Skeletal muscle cell (primary cell): ENCODE measurements around the gene SV2C.
"Not testable (repeated sequence)": the region's sequence is repeated elsewhere in the genome, so short reads cannot be mapped to it uniquely, and the experiment has no call there.

ENCODE experiments used
- DNase-seq: peaks from one replicate; pipeline ENCODE4 v3.0.0-alpha.2; 2010; ENCODE audit warnings: low read depth
- H3K4me3 ChIP-seq: 2 replicates; pipeline ENCODE4 v1.5.1; 2011; ENCODE audit warnings: low read depth, mild to moderate bottlenecking, control low read depth, low read length, moderate library complexity

Gene SV2C

GRCh38 chr5:76325326-76325725 lies 242.1 kb downstream of the SV2C start:
- no peak for DNase-seq
- H3K4me3 ChIP-seq: no peak overlapping the region

- DNase-seq: no peak
- H3K4me3 ChIP-seq: no peak overlapping the region
These were observed 242.8 kb downstream of the SV2C start for GRCh38 chr5:76325876-76326491.

GRCh38 chr5:76326577-76327302 lies 243.6 kb downstream of the SV2C start:
- no peak for DNase-seq
- no peak overlapping the region for H3K4me3 ChIP-seq

GRCh38 chr5:76329346-76329745 lies 246.2 kb downstream of the SV2C start:
- H3K4me3 ChIP-seq: no peak overlapping the region
- DNase-seq: no peak

- DNase-seq: no peak
These were observed 247.9 kb downstream of the SV2C start for GRCh38 chr5:76331126-76331525.

GRCh38 chr5:76332102-76332501 lies 248.9 kb downstream of the SV2C start:
- no peak for DNase-seq

More at GRCh38 chr5:76331126-76331525, 247.9 kb downstream of the SV2C start:
- H3K4me3 ChIP-seq: no peak overlapping the region

GRCh38 chr5:76332611-76333205 lies 249.5 kb downstream of the SV2C start:
- DNase-seq: no peak
- H3K4me3 ChIP-seq: no peak overlapping the region

More at GRCh38 chr5:76332102-76332501, 248.9 kb downstream of the SV2C start:
- H3K4me3 ChIP-seq: no peak overlapping the region

GRCh38 chr5:76333571-76333970 lies 250.4 kb downstream of the SV2C start:
- H3K4me3 ChIP-seq: no peak overlapping the region
- no peak for DNase-seq

GRCh38 chr5:76334574-76334973 lies 251.4 kb downstream of the SV2C start:
- H3K4me3 ChIP-seq: no peak overlapping the region

GRCh38 chr5:76335451-76335850 lies 252.3 kb downstream of the SV2C start:
- not testable (repeated sequence) for DNase-seq, H3K4me3 ChIP-seq

More at GRCh38 chr5:76334574-76334973, 251.4 kb downstream of the SV2C start:
- no peak for DNase-seq

- not testable (repeated sequence) for DNase-seq
These were observed 253.1 kb downstream of the SV2C start for GRCh38 chr5:76336253-76336809.

GRCh38 chr5:76337953-76338451 lies 254.8 kb downstream of the SV2C start:
- peak; percentile 4 for DNase-seq
- no peak overlapping the region for H3K4me3 ChIP-seq

More at GRCh38 chr5:76336253-76336809, 253.1 kb downstream of the SV2C start:
- not testable (repeated sequence) for H3K4me3 ChIP-seq

- H3K4me3 ChIP-seq: no peak overlapping the region
- DNase-seq: no peak
These were observed 256.7 kb downstream of the SV2C start for GRCh38 chr5:76339919-76340318.

- no peak for DNase-seq
- H3K4me3 ChIP-seq: no peak overlapping the region
These were observed 258.6 kb downstream of the SV2C start for GRCh38 chr5:76341651-76342334.

GRCh38 chr5:76342474-76342873 lies 259.3 kb downstream of the SV2C start:
- DNase-seq: no peak
- H3K4me3 ChIP-seq: no peak overlapping the region

- no peak overlapping the region for H3K4me3 ChIP-seq
These were observed 262.4 kb downstream of the SV2C start for GRCh38 chr5:76345582-76345981.

GRCh38 chr5:76351176-76351575 lies 268.0 kb downstream of the SV2C start:
- DNase-seq: no peak
- H3K4me3 ChIP-seq: no peak overlapping the region

More at GRCh38 chr5:76345582-76345981, 262.4 kb downstream of the SV2C start:
- no peak for DNase-seq

GRCh38 chr5:76351577-76351976 lies 268.4 kb downstream of the SV2C start:
- no peak overlapping the region for H3K4me3 ChIP-seq
- DNase-seq: no peak

GRCh38 chr5:76356887-76357286 lies 273.7 kb downstream of the SV2C start:
- no peak overlapping the region for H3K4me3 ChIP-seq
- DNase-seq: no peak
